Prostate gland (tissue), 2 donors: Measurements from ENCODE around the gene DSTYK.

Experiments used
- CTCF ChIP-seq, 4 experiments: fragments of 200-600 bp in 2 of 4; fragments of 450-650 bp in 2 of 4; sonication (generic) in 2 of 4; IDR thresholded peaks; 1 replicate in 3 of 4; 2 replicates in 1 of 4; pipeline ENCODE4 v1.5.1; 2016 to 2019; ENCODE audit warnings: antibody characterized with exemption in 4 of 4, mild to moderate bottlenecking in 2 of 4, moderate library complexity in 2 of 4
- POLR2A ChIP-seq: fragments of 450-650 bp; IDR thresholded peaks from one replicate; pipeline ENCODE4 v1.6.1; 2016; ENCODE audit warnings: antibody characterized with exemption, mild to moderate bottlenecking

- TF ChIP-seq CTCF (IDR thresholded peaks at IDR 0.05) = no peak
- TF ChIP-seq POLR2A = no peak
These were observed 5.9 kb upstream of the DSTYK start for GRCh38 chr1:205217418-205217817.
